ENCODE measurements around the gene C10orf90. TPM values are rescaled to one million over a fixed set of nuclear protein-coding genes. Genes with fewer than 3 reads are reported as not detected.

The C10orf90 gene
- total and polyA plus RNA-seq, 2 donors, result 0.27 to 0.38 TPM

DNA sequence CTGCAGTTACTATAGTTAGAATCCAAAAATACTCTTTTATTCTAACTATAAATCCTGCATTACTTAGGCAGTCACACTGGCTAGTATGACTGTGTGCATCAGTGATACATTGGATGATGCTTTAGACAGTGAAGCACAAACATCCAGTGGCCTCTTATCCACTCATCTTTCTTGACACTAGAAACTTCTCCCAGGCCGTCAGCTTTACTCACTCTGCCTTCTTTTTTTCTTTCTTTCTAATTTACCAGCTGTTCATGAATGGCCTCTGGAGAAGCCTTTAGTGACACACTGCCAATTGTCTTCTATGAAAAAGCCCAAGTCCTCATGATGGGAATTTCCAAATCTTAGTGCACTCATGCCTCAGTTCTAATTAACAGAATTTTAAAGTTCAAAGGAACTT, 26.2 kb upstream of the C10orf90 start:
- 82% methylated on average over 1 of the region's 1 CpG for WGBS
- Histone ChIP-seq H3K36me3 (ENCODE audit: control insufficient read depth in 2 of 2, insufficient read depth in 2 of 2, low read length in 1 of 2) (no peaks in the 10 kb centered on the region), H3K4me1 (ENCODE audit: control insufficient read depth in 2 of 2, insufficient read depth in 2 of 2, low read length in 2 of 2) (no peaks in the 10 kb centered on the region), H3K27me3 (ENCODE audit: control insufficient read depth in 2 of 2, insufficient read depth in 1 of 2, low read length in 1 of 2) (no peaks in the 10 kb centered on the region), H3K9me3 (ENCODE audit: control insufficient read depth in 2 of 2, insufficient read depth in 1 of 2, low read length in 1 of 2) (no peaks in the 10 kb centered on the region), H3K27ac (ENCODE audit: low read depth in 1 of 2, low read length in 1 of 2) (no peak overlapping the region), H3K4me3 (ENCODE audit: low read length in 2 of 2) (no peak overlapping the region)
- DNase-seq (ENCODE audit: low read depth in 6 of 9, low spot score in 9 of 9), result no peak

DNA sequence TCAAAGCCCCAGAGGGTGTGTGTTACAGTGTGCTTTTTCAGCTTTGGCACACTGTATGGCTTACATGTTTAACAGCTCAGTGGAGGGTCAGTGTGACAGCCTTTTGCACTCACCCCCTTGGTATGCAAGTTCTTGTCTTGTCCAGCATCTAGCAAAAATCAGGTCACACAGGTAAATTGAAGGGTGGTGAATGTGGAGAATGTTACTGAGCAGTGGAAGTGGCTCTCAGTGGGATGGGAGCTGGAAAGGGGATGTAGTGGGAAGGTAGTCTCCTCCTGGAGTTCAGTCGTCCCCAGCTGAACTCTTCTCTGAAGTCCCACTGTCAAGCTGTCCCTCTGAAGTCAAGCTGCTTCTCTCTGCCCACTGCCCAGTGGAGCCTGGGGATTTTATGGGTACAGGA, 21.0 kb upstream of the C10orf90 start:
- Histone ChIP-seq H3K36me3 (ENCODE audit: control insufficient read depth in 2 of 2, insufficient read depth in 2 of 2, low read length in 1 of 2) (no peaks in the 10 kb centered on the region), H3K9me3 (ENCODE audit: control insufficient read depth in 2 of 2, insufficient read depth in 1 of 2, low read length in 1 of 2) (no peaks in the 10 kb centered on the region), H3K27ac (ENCODE audit: low read depth in 1 of 2, low read length in 1 of 2) (no peak overlapping the region), H3K4me1 (ENCODE audit: control insufficient read depth in 2 of 2, insufficient read depth in 2 of 2, low read length in 2 of 2) (no peaks in the 10 kb centered on the region), H3K4me3 (ENCODE audit: low read length in 2 of 2) (no peak overlapping the region), H3K27me3 (ENCODE audit: control insufficient read depth in 2 of 2, insufficient read depth in 1 of 2, low read length in 1 of 2) (no peaks in the 10 kb centered on the region)
- 59% methylated on average over 1 of the region's 1 CpG for WGBS
- DNase-seq (ENCODE audit: low read depth in 6 of 9, low spot score in 9 of 9), result no peak

DNA sequence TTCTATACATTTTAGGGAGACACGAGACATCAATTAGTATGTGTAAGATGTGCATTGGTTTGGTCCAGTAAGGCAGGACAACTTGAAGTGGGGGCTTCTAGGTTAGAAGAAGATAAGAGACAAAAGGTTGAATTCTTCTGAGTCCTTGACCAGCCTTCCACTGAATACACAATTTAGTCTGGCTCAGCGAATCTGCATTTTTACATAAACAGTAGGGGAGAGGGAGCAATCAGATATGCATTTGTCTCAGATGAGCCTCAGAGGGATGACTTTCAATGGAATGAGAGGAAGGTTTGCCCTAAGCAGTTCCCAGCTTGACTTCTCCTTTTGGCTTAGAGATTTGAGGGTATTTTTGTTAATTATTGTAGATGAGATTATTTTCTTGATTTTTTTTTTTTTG, 20.0 kb upstream of the C10orf90 start:
- 53% methylated on average over 2 of the region's 2 CpGs for WGBS
- no peak overlapping the region for H3K4me3 ChIP-seq (ENCODE audit: low read length in 2 of 2)
- no peaks in the 10 kb centered on the region for H3K27me3 ChIP-seq (ENCODE audit: control insufficient read depth in 2 of 2, insufficient read depth in 1 of 2, low read length in 1 of 2)
- H3K4me1 ChIP-seq (ENCODE audit: control insufficient read depth in 2 of 2, insufficient read depth in 2 of 2, low read length in 2 of 2), result no peaks in the 10 kb centered on the region
- H3K9me3 ChIP-seq (ENCODE audit: control insufficient read depth in 2 of 2, insufficient read depth in 1 of 2, low read length in 1 of 2), result no peaks in the 10 kb centered on the region
- no peak for DNase-seq (ENCODE audit: low read depth in 6 of 9, low spot score in 9 of 9)
- no peak overlapping the region for H3K27ac ChIP-seq (ENCODE audit: low read depth in 1 of 2, low read length in 1 of 2)
- no peaks in the 10 kb centered on the region for H3K36me3 ChIP-seq (ENCODE audit: control insufficient read depth in 2 of 2, insufficient read depth in 2 of 2, low read length in 1 of 2)

DNA sequence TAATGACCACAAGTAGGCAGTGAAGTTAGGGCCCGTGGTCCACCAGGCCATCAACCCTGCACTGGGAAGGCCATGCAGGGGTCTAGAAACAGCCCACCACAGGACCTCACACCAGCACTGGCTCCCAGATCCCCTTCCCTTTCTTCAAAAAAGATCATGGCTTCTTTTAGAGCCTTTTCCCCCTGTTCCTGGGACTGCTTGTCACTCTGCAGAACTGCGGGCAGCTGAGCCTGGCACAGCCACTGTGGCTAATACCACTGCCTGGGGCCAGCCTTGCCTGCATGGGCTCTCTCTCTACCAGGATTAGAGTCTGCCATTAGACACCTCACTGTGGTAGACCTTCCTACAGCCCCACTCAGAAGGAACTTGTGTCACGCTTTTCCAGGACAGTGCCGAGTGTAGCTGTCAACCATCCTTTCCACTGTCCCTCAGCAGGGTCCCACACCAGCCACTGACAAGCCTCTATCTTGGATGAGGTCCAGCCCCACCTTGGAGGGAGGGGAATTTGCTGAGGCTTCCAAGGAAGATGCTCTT, 19.0 kb upstream of the C10orf90 start:
- no peaks in the 10 kb centered on the region for H3K9me3 ChIP-seq (ENCODE audit: control insufficient read depth in 2 of 2, insufficient read depth in 1 of 2, low read length in 1 of 2)
- no peaks in the 10 kb centered on the region for H3K36me3 ChIP-seq (ENCODE audit: control insufficient read depth in 2 of 2, insufficient read depth in 2 of 2, low read length in 1 of 2)
- no peak overlapping the region for H3K4me3 ChIP-seq (ENCODE audit: low read length in 2 of 2)
- no peaks in the 10 kb centered on the region for H3K27me3 ChIP-seq (ENCODE audit: control insufficient read depth in 2 of 2, insufficient read depth in 1 of 2, low read length in 1 of 2)
- WGBS, result 88% methylated on average over 4 of the region's 4 CpGs
- DNase-seq (ENCODE audit: low read depth in 6 of 9, low spot score in 9 of 9), result no peak
- no peaks in the 10 kb centered on the region for H3K4me1 ChIP-seq (ENCODE audit: control insufficient read depth in 2 of 2, insufficient read depth in 2 of 2, low read length in 2 of 2)
- H3K27ac ChIP-seq (ENCODE audit: low read depth in 1 of 2, low read length in 1 of 2), result no peak overlapping the region

DNA sequence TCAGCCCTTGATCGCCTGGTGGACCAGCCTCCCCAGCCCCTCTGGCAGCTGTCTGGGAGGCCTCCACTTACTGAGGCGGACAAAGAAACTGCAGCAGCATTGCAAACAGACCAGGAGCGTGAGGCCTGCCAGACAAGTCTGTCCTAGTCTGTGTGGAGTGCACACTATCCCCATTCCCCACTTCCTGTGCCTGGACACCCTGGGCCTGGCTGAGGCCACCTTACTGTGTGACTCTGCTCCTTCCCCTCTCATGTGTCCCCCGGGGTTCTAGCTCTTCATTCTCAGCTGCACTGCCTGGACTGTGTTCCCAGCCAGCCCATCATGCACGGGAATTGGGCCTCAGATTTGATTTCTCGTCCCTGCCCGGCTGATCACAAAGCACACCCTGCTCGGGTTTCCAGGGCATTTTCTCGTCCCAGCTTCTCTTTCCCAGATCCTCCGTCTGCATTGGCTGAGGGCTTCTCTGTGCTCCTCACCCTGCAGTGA, 16.7 kb upstream of the C10orf90 start:
- DNase-seq (ENCODE audit: low read depth in 6 of 9, low spot score in 9 of 9), result no peak
- no peaks in the 10 kb centered on the region for H3K36me3 ChIP-seq (ENCODE audit: control insufficient read depth in 2 of 2, insufficient read depth in 2 of 2, low read length in 1 of 2)
- 74% methylated on average over 10 of the region's 10 CpGs for WGBS
- no peaks in the 10 kb centered on the region for H3K4me1 ChIP-seq (ENCODE audit: control insufficient read depth in 2 of 2, insufficient read depth in 2 of 2, low read length in 2 of 2)
- H3K9me3 ChIP-seq (ENCODE audit: control insufficient read depth in 2 of 2, insufficient read depth in 1 of 2, low read length in 1 of 2), result no peaks in the 10 kb centered on the region
- H3K4me3 ChIP-seq (ENCODE audit: low read length in 2 of 2), result no peak overlapping the region
- H3K27me3 ChIP-seq (ENCODE audit: control insufficient read depth in 2 of 2, insufficient read depth in 1 of 2, low read length in 1 of 2), result no peaks in the 10 kb centered on the region
- no peak overlapping the region for H3K27ac ChIP-seq (ENCODE audit: low read depth in 1 of 2, low read length in 1 of 2)

DNA sequence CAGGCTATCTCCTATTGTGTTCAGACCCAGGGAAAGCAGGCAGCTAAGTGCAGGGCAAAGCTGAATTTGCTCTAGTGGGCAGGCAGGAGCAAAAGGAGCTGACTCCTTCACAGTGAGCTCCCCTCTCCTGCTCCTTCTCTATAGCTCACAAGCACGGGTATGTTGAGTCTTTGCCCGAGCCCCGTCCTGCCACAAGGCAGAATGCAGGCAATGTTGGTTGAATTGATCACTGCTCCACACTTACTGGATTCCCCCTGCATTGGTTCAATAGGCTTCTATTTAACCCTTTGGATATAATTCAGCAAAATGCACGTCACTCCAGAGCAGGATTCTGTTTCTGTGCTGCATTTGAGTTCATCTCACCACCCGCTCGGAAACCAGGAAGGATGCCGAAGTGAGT, 16.2 kb upstream of the C10orf90 start:
- WGBS, result 86% methylated on average over 7 of the region's 7 CpGs
- Histone ChIP-seq H3K4me3 (ENCODE audit: low read length in 2 of 2) (no peak overlapping the region), H3K27me3 (ENCODE audit: control insufficient read depth in 2 of 2, insufficient read depth in 1 of 2, low read length in 1 of 2) (no peaks in the 10 kb centered on the region), H3K27ac (ENCODE audit: low read depth in 1 of 2, low read length in 1 of 2) (no peak overlapping the region), H3K36me3 (ENCODE audit: control insufficient read depth in 2 of 2, insufficient read depth in 2 of 2, low read length in 1 of 2) (no peaks in the 10 kb centered on the region), H3K9me3 (ENCODE audit: control insufficient read depth in 2 of 2, insufficient read depth in 1 of 2, low read length in 1 of 2) (no peaks in the 10 kb centered on the region), H3K4me1 (ENCODE audit: control insufficient read depth in 2 of 2, insufficient read depth in 2 of 2, low read length in 2 of 2) (no peaks in the 10 kb centered on the region)
- DNase-seq (ENCODE audit: low read depth in 6 of 9, low spot score in 9 of 9), result no peak

DNA sequence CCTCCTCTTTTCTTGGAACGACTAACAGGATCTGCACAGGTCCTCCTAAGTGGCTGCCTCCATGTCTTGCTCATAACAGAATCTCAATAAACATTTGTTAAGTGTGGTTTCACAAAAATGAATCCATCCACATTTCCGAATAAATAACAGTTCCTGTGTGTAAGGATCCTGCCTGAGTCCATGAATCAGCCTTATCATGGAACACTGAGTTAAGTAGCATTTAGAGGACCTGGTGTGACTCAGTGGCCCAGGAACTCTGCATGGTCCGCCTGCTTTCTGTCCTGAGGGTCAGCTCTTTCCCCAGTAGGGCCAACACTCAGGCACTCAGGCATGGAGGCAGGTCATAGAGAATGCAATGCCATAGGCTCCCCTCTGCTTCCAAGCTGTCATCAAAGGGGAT, 15.8 kb upstream of the C10orf90 start:
- H3K27ac ChIP-seq (ENCODE audit: low read depth in 1 of 2, low read length in 1 of 2), result no peak overlapping the region
- no peaks in the 10 kb centered on the region for H3K36me3 ChIP-seq (ENCODE audit: control insufficient read depth in 2 of 2, insufficient read depth in 2 of 2, low read length in 1 of 2)
- DNase-seq (ENCODE audit: low read depth in 6 of 9, low spot score in 9 of 9), result no peak
- no peaks in the 10 kb centered on the region for H3K27me3 ChIP-seq (ENCODE audit: control insufficient read depth in 2 of 2, insufficient read depth in 1 of 2, low read length in 1 of 2)
- H3K4me3 ChIP-seq (ENCODE audit: low read length in 2 of 2), result no peak overlapping the region
- 74% methylated on average over 3 of the region's 3 CpGs for WGBS
- H3K9me3 ChIP-seq (ENCODE audit: control insufficient read depth in 2 of 2, insufficient read depth in 1 of 2, low read length in 1 of 2), result no peaks in the 10 kb centered on the region
- H3K4me1 ChIP-seq (ENCODE audit: control insufficient read depth in 2 of 2, insufficient read depth in 2 of 2, low read length in 2 of 2), result no peaks in the 10 kb centered on the region

DNA sequence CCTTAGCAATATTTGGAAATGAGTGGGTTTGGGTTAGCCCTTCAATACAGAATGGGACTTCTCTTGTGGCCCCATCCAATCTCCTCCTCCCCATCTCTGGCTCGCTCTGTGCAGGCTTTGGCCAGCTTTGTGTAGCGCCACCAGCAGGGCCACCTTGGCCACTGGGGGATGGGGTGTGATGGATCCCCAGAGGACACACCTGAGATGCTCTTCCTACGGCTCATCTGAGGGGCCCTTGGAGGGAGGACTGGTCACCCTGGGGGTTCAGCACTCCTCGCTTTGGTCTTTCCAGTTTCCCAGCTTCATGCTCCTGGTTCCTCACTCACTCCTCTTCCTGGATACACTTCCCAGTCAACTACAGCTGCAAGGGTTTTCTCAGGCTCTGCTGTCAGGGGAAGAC, 15.3 kb upstream of the C10orf90 start:
- H3K27me3 ChIP-seq (ENCODE audit: control insufficient read depth in 2 of 2, insufficient read depth in 1 of 2, low read length in 1 of 2), result no peaks in the 10 kb centered on the region
- no peaks in the 10 kb centered on the region for H3K9me3 ChIP-seq (ENCODE audit: control insufficient read depth in 2 of 2, insufficient read depth in 1 of 2, low read length in 1 of 2)
- H3K4me3 ChIP-seq (ENCODE audit: low read length in 2 of 2), result no peak overlapping the region
- WGBS, result 96% methylated on average over 4 of the region's 4 CpGs
- H3K27ac ChIP-seq (ENCODE audit: low read depth in 1 of 2, low read length in 1 of 2), result no peak overlapping the region
- no peaks in the 10 kb centered on the region for H3K4me1 ChIP-seq (ENCODE audit: control insufficient read depth in 2 of 2, insufficient read depth in 2 of 2, low read length in 2 of 2)
- DNase-seq (ENCODE audit: low read depth in 6 of 9, low spot score in 9 of 9), result no peak
- no peaks in the 10 kb centered on the region for H3K36me3 ChIP-seq (ENCODE audit: control insufficient read depth in 2 of 2, insufficient read depth in 2 of 2, low read length in 1 of 2)

DNA sequence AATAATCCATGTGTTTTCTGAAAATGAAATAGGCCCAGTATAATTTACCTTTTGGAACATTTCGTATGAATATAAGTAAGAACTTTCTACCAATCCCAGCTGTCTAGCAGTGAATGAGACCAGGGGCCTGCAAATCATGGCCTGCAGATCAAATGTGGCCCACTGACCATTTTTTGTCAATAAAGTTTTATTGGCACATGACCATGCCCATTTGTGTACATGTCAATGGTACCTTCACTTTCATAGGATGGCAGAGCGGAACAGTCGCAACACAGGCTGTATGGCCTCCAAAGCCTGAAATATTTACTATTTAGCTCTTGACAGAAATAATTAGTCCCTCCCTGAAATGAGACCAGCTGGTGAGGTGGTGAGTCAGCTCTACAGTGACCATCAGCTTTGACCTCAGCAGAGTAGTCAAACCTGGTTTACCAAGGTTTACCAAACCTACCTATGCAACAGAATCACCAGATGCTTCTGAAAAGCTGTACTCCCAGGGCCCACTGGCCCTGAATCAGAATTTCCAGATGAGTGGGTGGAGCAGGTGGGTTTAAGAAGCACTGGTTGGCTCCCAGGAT, 13.8 kb upstream of the C10orf90 start:
- Histone ChIP-seq H3K27me3 (ENCODE audit: control insufficient read depth in 2 of 2, insufficient read depth in 1 of 2, low read length in 1 of 2) (no peaks in the 10 kb centered on the region), H3K4me3 (ENCODE audit: low read length in 2 of 2) (no peak overlapping the region), H3K4me1 (ENCODE audit: control insufficient read depth in 2 of 2, insufficient read depth in 2 of 2, low read length in 2 of 2) (no peaks in the 10 kb centered on the region), H3K36me3 (ENCODE audit: control insufficient read depth in 2 of 2, insufficient read depth in 2 of 2, low read length in 1 of 2) (no peaks in the 10 kb centered on the region), H3K27ac (ENCODE audit: low read depth in 1 of 2, low read length in 1 of 2) (no peak overlapping the region), H3K9me3 (ENCODE audit: control insufficient read depth in 2 of 2, insufficient read depth in 1 of 2, low read length in 1 of 2) (no peaks in the 10 kb centered on the region)
- WGBS, result 65% methylated on average over 3 of the region's 3 CpGs
- DNase-seq (ENCODE audit: low read depth in 6 of 9, low spot score in 9 of 9), result no peak

All from thymus (tissue), 11 donors.